PC-3 (cell line): ENCODE data around the gene ZMYND11. TPM values are rescaled to one million over a fixed set of nuclear protein-coding genes. Genes with fewer than 3 reads are reported as not detected.

ENCODE experiments used
- ATAC-seq: fragments of 200-7000 bp; cut with Tn5 transposase; 2 replicates; pipeline ENCODE4 v1.9.1; 2020; ENCODE audit warnings: mild to moderate bottlenecking, moderate library complexity
- BruUV-seq: library from RNA; stranded (reverse); fragments of 400-500 nt; replicated peaks from 2 replicates; lab custom pipeline; 2021; lab: Mats Ljungman, UMichigan
- CTCF ChIA-PET: fragments of 300-600 bp; sonication (Branson Sonifier 250); formaldehyde crosslinking; loops from one replicate; lab custom pipeline; 2022; ENCODE audit warnings: antibody characterized with exemption; lab: Charles Lee
- POLR2A ChIA-PET: fragments of 300-600 bp; sonication (Branson Sonifier 250); formaldehyde crosslinking; loops from one replicate; lab custom pipeline; 2022; ENCODE audit warnings: antibody characterized with exemption; ENCODE audit not compliant: unreplicated experiment; lab: Charles Lee
- DNase-seq: peaks from one replicate; pipeline ENCODE4 v3.0.0-alpha.2; 2015
- H2AFZ ChIP-seq: fragments of 300-600 bp; sonication (generic); 2 replicates; pipeline ENCODE4 v1.6.0; 2016; ENCODE audit warnings: antibody characterized with exemption, low read length
- H3F3A ChIP-seq: fragments of 300-600 bp; sonication (generic); one replicate; pipeline ENCODE4 v1.6.0; 2017; ENCODE audit warnings: antibody characterized with exemption, low read length, control low read depth, mild to moderate bottlenecking; ENCODE audit not compliant: unreplicated experiment
- H3K27ac ChIP-seq: fragments of 300-600 bp; sonication (generic); 2 replicates; pipeline ENCODE4 v1.5.1; 2016; ENCODE audit warnings: mild to moderate bottlenecking, low read length
- H3K27me3 ChIP-seq: fragments of 300-600 bp; sonication (generic); 2 replicates; pipeline ENCODE4 v1.6.1; 2016; ENCODE audit warnings: low read length, mixed read lengths
- H3K36me3 ChIP-seq: fragments of 300-600 bp; sonication (generic); 2 replicates; pipeline ENCODE4 v1.6.1; 2016; ENCODE audit warnings: low read depth, mixed run types, low read length, mixed read lengths
- H3K4me1 ChIP-seq: fragments of 300-600 bp; sonication (generic); 2 replicates; pipeline ENCODE4 v1.5.1; 2016; ENCODE audit warnings: low read length; ENCODE audit not compliant: insufficient read depth
- H3K4me2 ChIP-seq: fragments of 300-600 bp; sonication (generic); 2 replicates; pipeline ENCODE4 v1.6.0; 2016; ENCODE audit warnings: low read length
- H3K4me3 ChIP-seq: fragments of 300-600 bp; sonication (generic); 2 replicates; pipeline ENCODE4 v1.5.1; 2016; ENCODE audit warnings: mild to moderate bottlenecking, low read length, mixed read lengths
- H3K79me2 ChIP-seq: fragments of 300-600 bp; sonication (generic); 2 replicates; pipeline ENCODE4 v1.6.1; 2017; ENCODE audit warnings: low read length, mixed read lengths
- H3K9ac ChIP-seq: fragments of 300-600 bp; sonication (generic); 2 replicates; pipeline ENCODE4 v1.6.0; 2016; ENCODE audit warnings: mild to moderate bottlenecking, low read length
- H3K9me2 ChIP-seq: fragments of 300-600 bp; sonication (generic); replicated peaks from 2 replicates; pipeline ENCODE4 v1.6.1; 2016; ENCODE audit warnings: mixed run types, low read length, mixed read lengths
- H3K9me3 ChIP-seq: fragments of 300-600 bp; sonication (generic); 2 replicates; pipeline ENCODE4 v1.6.1; 2016; ENCODE audit warnings: low read length, mixed read lengths
- H4K20me1 ChIP-seq: fragments of 300-600 bp; sonication (generic); 2 replicates; pipeline ENCODE4 v1.6.1; 2016; ENCODE audit warnings: low read length, mixed read lengths
- CTCF ChIP-seq: fragments of 300-600 bp; sonication (generic); conservative IDR thresholded peaks from 2 replicates; pipeline ENCODE4 v1.5.1; 2017; ENCODE audit warnings: antibody characterized with exemption, low read depth, mild to moderate bottlenecking, low read length
- EZH2 ChIP-seq: fragments of 300-600 bp; sonication (generic); IDR thresholded peaks from one replicate; pipeline ENCODE4 v1.6.1; 2017; ENCODE audit warnings: antibody characterized with exemption, mild to moderate bottlenecking, low read length; ENCODE audit not compliant: unreplicated experiment
- EZH2phosphoT487 ChIP-seq: fragments of 300-600 bp; sonication (generic); IDR thresholded peaks from 2 replicates; pipeline ENCODE4 v1.6.1; 2018; ENCODE audit warnings: mild to moderate bottlenecking, antibody characterized with exemption, low read length, borderline replicate concordance
- intact Hi-C: fragments of 100-400 bp; cut with micrococcal nuclease; formaldehyde crosslinking; loops from 2 replicates; pipeline ENCODE4 v1.9.0; 2023
- total RNA-seq: library from RNA; depleted of rRNA; stranded (reverse); fragments of >200 nt; gene quantifications from 2 replicates; pipeline ENCODE4 v1.2.3, GENCODE V29; 2014

Gene ZMYND11
- total RNA-seq, 1 experiment from 2014 or later, result 17.1 TPM

GRCh38 chr10:124874-125273 lies 10.4 kb upstream of the ZMYND11 start:
- Histone ChIP-seq H3K36me3 (no peaks in the 10 kb centered on the region), H3F3A (no peaks in the 10 kb centered on the region), H2AFZ (no peak overlapping the region), H3K4me3 (no peak overlapping the region), H3K79me2 (no peaks in the 10 kb centered on the region), H3K9ac (no peak overlapping the region), H3K9me3 (no peaks in the 10 kb centered on the region), H4K20me1 (no peaks in the 10 kb centered on the region), H3K9me2 (no peaks in the 10 kb centered on the region), H3K27me3 (no peaks in the 10 kb centered on the region), H3K4me1 (no peaks in the 10 kb centered on the region), H3K27ac (no peak overlapping the region), H3K4me2 (no peak overlapping the region)
- TF ChIP-seq EZH2phosphoT487 (no peak), EZH2 (no peak), CTCF (no peak)
- DNase-seq, result no peak
- no TSS peak for BruUV-seq
- POLR2A ChIA-PET, result no interaction called here
- intact Hi-C loops, result no loop called here
- ATAC-seq, result no peak
- CTCF ChIA-PET, result no interaction called here

- no peaks in the 10 kb centered on the region for H3K27me3 ChIP-seq
- ATAC-seq (no peak), DNase-seq (no peak)
- H2AFZ ChIP-seq, result no peak overlapping the region
- intact Hi-C loops, result no loop called here
- BruUV-seq, result no TSS peak
- H3K4me1 ChIP-seq, result peaks cover 4% of the 10 kb centered on the region
- H4K20me1 ChIP-seq, result no peaks in the 10 kb centered on the region
- CTCF ChIA-PET, result no interaction called here
- H3K4me2 ChIP-seq, result no peak overlapping the region
- H3K9ac ChIP-seq, result no peak overlapping the region
- no peaks in the 10 kb centered on the region for H3K79me2 ChIP-seq
- H3K27ac ChIP-seq, result no peak overlapping the region
- H3K9me3 ChIP-seq, result no peaks in the 10 kb centered on the region
- TF ChIP-seq EZH2phosphoT487 (no peak), CTCF (no peak), EZH2 (no peak)
- H3K9me2 ChIP-seq, result no peaks in the 10 kb centered on the region
- H3K36me3 ChIP-seq, result no peaks in the 10 kb centered on the region
- H3K4me3 ChIP-seq, result no peak overlapping the region
- POLR2A ChIA-PET, result no interaction called here
- no peaks in the 10 kb centered on the region for H3F3A ChIP-seq
These were observed 7.4 kb upstream of the ZMYND11 start for GRCh38 chr10:127612-128432.

- POLR2A ChIA-PET, result no interaction called here
- BruUV-seq, result no TSS peak
- Histone ChIP-seq H3K9me3 (no peaks in the 10 kb centered on the region), H2AFZ (no peak overlapping the region), H3K79me2 (peaks cover 7% of the 10 kb centered on the region; the same call in 1 of the 2 replicates), H3K4me3 (no peak overlapping the region), H3K36me3 (no peaks in the 10 kb centered on the region), H3K9ac (no peak overlapping the region), H3K9me2 (no peaks in the 10 kb centered on the region), H3K27ac (no peak overlapping the region), H4K20me1 (no peaks in the 10 kb centered on the region), H3F3A (no peaks in the 10 kb centered on the region), H3K4me1 (peaks cover 16% of the 10 kb centered on the region), H3K4me2 (no peak overlapping the region), H3K27me3 (no peaks in the 10 kb centered on the region)
- intact Hi-C loops, result no loop called here
- ATAC-seq (no peak), DNase-seq (no peak)
- TF ChIP-seq EZH2phosphoT487 (no peak), EZH2 (no peak), CTCF (no peak)
- CTCF ChIA-PET, result no interaction called here
These were observed 5.4 kb upstream of the ZMYND11 start for GRCh38 chr10:129810-130209.
